Articular chondrocyte of knee joint (primary cell): ENCODE data around the gene AKAP8. TPM values are rescaled to one million over a fixed set of nuclear protein-coding genes. Genes with fewer than 3 reads are reported as not detected.

Experiments used
- small RNA-seq: library from RNA; depleted of rRNA; stranded (forward); fragments of <200 nt; gene quantifications from one replicate; pipeline ENCODE3, GENCODE V24; 2012
- total RNA-seq: library from RNA; depleted of rRNA; stranded (reverse); fragments of >200 nt; gene quantifications from 2 replicates; pipeline ENCODE4 v1.2.3, GENCODE V29; 2012

Gene AKAP8
- 13.3 and 17.9 TPM in 2 replicates for total RNA-seq

DNA sequence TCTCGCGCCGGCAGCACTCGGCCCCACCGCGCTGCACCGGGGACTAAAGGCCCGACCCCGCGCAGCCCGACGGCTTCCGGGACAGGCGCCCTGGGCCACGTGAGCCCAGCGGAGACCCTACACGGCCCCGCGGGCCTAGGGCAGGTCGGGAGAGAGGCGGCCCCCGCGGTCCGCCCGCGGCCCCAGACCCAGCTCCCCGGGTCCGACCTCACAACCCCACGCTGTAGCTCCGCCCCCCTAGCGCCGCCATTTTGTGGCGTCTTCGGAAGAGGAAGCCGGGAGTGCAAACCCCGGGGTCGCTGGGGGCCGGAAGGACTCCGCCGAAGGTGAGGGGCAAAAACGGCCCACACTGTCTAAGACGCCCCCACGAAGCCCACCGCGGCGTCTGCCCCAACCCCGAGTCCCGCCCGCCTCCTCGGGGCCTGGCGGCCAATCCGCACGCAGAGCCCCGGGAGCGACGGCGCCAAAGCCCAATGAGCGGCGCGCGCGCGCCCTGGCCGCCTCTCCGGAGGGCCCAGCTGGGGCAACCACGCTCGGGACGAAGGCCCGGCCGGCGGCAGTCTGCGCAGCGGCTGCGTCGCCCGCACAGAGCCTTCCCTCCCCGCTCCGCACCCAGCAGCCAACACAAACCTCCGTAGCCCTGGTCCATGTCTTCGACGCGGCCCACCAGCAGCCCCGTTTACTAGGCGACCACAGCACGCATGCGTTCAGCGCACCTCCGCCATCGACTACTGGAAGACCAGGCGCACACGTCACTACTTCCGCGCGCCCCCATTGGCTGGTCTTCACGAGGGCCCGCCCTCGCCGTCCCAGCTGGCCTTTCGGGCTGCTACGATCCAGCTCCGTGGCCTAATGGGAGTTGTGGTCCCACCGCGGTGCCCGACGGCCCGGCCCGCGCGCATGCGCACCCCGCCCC, at the start of gene AKAP8:
Gene AKAP8, minus strand, starts transcription at position 705 of the 916 bp plus-strand sequence. Its CDS starts 56 bp downstream, at position 649.

DNA sequence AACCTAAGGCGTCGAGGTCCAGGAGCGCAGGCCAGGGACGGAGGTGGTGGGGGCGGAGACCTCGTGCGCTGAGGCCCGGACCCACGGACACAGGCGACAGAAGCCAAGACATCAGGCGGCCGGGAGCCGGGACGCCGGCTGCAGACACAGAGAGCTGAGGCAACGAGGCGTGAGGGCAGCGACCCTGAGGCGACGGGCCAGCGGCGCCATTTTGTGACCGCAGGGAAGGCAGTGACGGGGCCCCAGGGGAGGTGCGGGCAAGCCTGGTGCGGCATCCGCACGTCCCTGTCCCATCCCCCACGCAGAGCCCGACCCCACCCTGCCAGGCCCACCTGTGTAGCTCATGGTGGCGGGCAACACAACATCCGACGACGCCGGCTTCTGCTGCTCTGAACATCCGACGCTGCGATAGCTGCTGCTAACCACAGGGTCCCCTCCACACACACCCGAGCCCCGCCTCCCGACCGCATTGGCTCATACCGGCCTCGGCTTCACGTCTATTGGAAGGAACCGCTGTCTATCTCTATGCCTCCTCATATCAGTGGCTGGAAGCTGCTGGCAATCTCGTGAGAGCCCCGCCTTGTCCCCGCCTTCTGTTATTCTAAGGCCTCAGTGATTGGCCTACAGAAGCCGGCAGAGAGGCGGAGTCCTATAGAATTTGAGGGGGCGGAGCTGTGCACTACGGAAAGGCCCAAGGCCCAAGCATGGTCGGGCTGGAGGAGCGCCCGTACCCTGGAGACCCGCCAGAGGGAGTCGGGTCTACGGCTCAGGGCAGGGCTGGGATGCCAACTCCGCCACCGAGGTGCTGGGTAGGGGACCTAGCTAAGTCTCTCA, 39.2 kb upstream of the AKAP8 start, which contains the start of gene AKAP8L:
Gene AKAP8L, minus strand, starts transcription at position 410 of the 834 bp plus-strand sequence. Its CDS starts 65 bp downstream, at position 345.

DNA sequence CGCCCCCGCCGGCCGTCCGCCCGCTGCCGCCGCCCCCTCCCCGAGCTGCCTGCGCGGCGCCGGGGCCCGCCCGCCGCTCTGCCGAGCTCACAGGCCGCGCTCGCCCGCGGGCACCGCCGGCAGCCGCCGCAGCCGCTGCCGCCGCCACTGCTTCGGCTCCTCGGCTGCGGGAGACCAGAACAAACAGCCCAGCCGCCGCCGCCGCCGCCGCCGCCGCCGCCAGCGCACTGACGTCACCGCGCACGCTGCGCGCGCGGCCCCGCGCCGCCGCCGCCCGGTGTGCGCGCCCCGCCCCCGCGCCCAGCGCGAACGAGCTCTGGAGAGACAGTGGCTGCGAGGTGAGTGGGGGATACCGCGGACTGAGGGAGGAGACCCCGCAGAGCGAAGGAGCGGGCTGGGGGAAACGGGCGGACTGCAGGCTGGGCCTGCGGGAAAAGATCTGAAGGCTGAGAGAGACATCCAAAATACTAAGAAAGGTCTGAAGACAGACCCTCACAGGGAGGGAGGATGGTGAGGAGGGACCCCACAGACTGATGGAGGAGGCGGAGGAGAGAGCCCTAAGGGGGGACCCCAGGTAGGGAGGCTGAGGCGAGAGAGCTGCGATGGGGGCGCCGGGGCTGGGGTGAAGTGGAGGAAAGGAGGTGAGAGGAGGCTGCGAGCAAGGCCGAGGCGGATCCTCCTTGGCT, 47.1 kb downstream of the AKAP8 start, which contains the start of gene BRD4:
Gene BRD4, minus strand, starts transcription at position 229 of the 686 bp plus-strand sequence. CDS start 59,440 bp downstream, outside the sequence.

Small RNAs within 50 kb of the gene (small RNA-seq; reads per million reads assigned to genes)
- not detected for gene AC005776.1

Other genes with a start within 250 kb of the AKAP8 start
- 21.3 and 53.2 TPM in 2 replicates for gene NOTCH3, start 178.8 kb downstream of the AKAP8 start, total RNA-seq
- 0.11 and 0.13 TPM in 2 replicates for gene EPHX3, start 147.3 kb downstream of the AKAP8 start, total RNA-seq
- 19.1 and 23.9 TPM in 2 replicates for gene BRD4, start 47.2 kb downstream of the AKAP8 start, total RNA-seq
- gene AKAP8L, start 39.2 kb upstream of the AKAP8 start, total RNA-seq, result 39.5 and 40.1 TPM in 2 replicates
- 9.4 TPM in 2 replicates for gene WIZ, start 70.2 kb upstream of the AKAP8 start, total RNA-seq
- not detected in 2 replicates for gene RASAL3, start 84.8 kb upstream of the AKAP8 start, total RNA-seq
- gene PGLYRP2, start 99.7 kb upstream of the AKAP8 start, total RNA-seq, result not detected in 2 replicates
- not detected in 2 replicates for gene CYP4F22, start 128.7 kb upstream of the AKAP8 start, total RNA-seq
- gene CYP4F8, start 235.4 kb upstream of the AKAP8 start, total RNA-seq, result not detected in 2 replicates